ENCODE results near the gene WDR1. TPM values are rescaled to one million over a fixed set of nuclear protein-coding genes. Genes with fewer than 3 reads are reported as not detected.

Gene WDR1
- total and polyA plus RNA-seq, 11 donors, result 76.1 to 299 (median 185) TPM

DNA sequence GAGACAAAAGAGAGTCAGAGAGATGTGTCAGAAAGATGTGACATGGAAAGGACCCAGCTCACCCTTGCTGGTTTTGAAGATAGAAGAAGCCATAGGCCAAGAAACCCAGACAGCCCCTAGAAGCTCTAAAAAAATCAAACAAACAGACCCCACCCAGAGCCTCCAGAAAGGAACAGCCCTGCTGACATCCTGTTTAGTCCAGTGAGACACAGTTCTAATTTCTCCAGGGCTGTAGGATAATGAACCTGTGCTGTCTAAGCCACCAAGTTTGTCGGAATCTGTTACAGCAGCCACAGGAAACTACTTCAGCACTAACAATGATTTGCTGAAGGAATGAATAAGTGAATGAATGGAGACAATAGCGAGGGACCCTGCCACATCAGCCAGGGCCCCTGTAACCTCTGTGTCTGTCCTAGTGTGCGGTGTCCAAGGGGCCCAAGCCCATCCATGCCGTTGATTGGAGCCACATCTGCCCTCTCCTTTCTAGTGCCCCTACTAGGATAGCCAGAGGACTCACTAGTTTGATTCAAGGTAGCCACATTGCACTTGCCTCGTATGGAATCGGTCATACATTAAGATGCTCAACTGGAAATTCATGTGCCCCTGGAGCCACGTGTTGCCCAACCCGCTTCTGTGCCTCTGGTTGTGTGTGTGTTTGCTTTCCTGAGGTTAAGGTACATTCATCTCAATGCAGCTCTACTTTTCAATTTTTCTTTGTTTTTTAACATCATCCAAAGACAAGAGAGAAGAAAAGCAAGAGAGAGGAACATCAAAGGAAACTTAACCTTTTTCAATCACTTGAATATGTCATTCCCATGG lies 62.8 kb downstream of the WDR1 start:
- peaks cover 0 to 25% (median 7%) of the 10 kb centered on the region in 12 donors for H3K4me1 ChIP-seq
- H3K9me3 ChIP-seq, result no peaks in the 10 kb centered on the region
- WGBS, 4 donors, result 77 to 89% (median 84%) methylated on average over 8 of the region's 8 CpGs
- no peaks in the 10 kb centered on the region for H3K27me3 ChIP-seq
- peak overlapping the region; percentile 5 to 88 (median 57) for H3K27ac ChIP-seq
- H3K4me3 ChIP-seq, result no peak overlapping the region
- ATAC-seq (peak in 3 of 4 donors; percentile 33 to 82 (median 53)), DNase-seq (no peak)
- intact Hi-C loops (cut with DNase I), result no loop called here
- no peaks in the 10 kb centered on the region for H3K36me3 ChIP-seq
- TF ChIP-seq POLR2A (IDR thresholded peaks at IDR 0.05), result no peak
- TF ChIP-seq, protein P1, sequence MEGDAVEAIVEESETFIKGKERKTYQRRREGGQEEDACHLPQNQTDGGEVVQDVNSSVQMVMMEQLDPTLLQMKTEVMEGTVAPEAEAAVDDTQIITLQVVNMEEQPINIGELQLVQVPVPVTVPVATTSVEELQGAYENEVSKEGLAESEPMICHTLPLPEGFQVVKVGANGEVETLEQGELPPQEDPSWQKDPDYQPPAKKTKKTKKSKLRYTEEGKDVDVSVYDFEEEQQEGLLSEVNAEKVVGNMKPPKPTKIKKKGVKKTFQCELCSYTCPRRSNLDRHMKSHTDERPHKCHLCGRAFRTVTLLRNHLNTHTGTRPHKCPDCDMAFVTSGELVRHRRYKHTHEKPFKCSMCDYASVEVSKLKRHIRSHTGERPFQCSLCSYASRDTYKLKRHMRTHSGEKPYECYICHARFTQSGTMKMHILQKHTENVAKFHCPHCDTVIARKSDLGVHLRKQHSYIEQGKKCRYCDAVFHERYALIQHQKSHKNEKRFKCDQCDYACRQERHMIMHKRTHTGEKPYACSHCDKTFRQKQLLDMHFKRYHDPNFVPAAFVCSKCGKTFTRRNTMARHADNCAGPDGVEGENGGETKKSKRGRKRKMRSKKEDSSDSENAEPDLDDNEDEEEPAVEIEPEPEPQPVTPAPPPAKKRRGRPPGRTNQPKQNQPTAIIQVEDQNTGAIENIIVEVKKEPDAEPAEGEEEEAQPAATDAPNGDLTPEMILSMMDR (IDR thresholded peaks at IDR 0.05), result no peak

DNA sequence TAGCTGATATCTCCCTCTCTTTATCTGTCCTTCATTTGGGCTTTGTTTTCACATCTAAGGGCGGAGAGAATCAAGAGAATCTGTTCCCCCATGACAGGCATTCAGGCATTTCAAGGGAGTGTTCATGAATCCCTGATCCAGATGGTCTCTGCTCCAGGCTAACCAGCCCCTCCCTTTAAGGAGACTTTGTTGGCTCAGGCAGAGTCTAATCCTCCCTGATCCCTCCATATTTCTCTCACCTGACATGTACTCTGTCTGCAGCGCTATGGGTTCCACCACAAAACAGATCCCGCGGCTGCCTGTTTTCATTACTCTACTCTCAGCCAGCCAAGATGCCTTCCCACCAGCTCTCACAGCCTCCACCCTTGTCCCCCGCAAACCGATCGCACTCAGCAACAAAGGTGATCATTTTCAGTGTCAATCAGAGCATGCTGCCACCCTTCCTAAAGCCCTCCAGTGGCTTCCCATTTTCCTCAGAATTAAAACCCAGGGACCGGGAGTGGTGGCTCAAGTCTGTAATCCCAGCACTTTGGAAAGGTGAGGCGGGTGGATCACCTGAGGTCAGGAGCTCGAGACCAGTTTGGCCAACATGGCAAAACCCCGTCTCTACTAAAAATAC lies 65.0 kb downstream of the WDR1 start:
- Histone ChIP-seq H3K4me1 (peaks cover 0 to 21% (median 7%) of the 10 kb centered on the region in 12 donors), H3K36me3 (no peaks in the 10 kb centered on the region), H3K27ac (no peak overlapping the region), H3K9me3 (no peaks in the 10 kb centered on the region), H3K27me3 (no peaks in the 10 kb centered on the region), H3K4me3 (no peak overlapping the region)
- DNase-seq, result no peak
- WGBS, 4 donors, result 88 to 93% (median 90%) methylated on average over 11 of the region's 11 CpGs
- no peak for ATAC-seq
- intact Hi-C loops (cut with DNase I), result no loop called here
- TF ChIP-seq POLR2A (IDR thresholded peaks at IDR 0.05), result no peak
- TF ChIP-seq, protein P1 (IDR thresholded peaks at IDR 0.05), result no peak

DNA sequence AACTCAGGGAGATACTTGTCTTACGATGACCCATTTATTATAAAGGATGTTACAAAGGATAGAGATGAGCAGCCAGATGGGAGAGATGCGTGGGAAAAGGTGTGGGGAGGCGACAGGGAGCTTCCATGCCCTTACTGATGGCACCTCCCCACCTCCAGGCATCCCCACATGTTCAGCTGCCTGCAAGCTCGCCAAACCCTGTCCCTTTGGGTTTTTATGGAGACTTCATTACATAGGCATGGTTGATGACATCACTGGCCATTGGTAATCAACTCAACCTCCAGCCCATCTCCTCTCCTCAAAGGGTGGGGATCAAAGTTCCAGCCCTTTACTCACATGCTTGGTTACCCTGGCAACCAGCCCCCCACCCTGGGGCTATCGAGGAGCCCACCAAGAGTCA lies 65.9 kb downstream of the WDR1 start:
- ATAC-seq, result no peak
- Histone ChIP-seq H3K27ac (no peak overlapping the region), H3K36me3 (no peaks in the 10 kb centered on the region), H3K27me3 (no peaks in the 10 kb centered on the region), H3K9me3 (no peaks in the 10 kb centered on the region), H3K4me3 (no peak overlapping the region), H3K4me1 (peaks cover 0 to 21% (median 7%) of the 10 kb centered on the region in 12 donors)
- intact Hi-C loops (cut with DNase I), result no loop called here
- DNase-seq, result no peak
- TF ChIP-seq POLR2A (IDR thresholded peaks at IDR 0.05), result no peak
- TF ChIP-seq, protein P1 (IDR thresholded peaks at IDR 0.05), result no peak
- WGBS, 4 donors, result 75 to 89% (median 83%) methylated on average over 5 of the region's 5 CpGs

DNA sequence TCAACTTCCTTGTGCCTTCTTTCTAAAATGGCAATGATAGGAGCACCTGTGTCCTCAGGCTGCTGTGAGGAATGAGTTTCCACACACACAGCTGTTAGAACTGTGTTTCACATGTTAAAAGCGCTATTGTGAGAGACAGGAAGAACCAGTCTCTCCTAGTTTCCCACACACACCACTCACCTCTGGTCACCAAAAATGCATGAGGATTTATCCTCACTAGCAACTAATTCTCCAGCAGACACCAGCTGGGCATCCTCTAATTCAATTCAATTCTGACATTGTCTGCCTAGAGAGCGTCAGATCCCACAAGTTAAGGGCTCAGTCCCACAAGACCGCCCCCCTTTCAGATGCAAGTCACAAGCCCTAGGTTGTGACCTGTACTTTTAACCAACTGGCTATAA lies 66.3 kb downstream of the WDR1 start:
- H3K27ac ChIP-seq, result no peak overlapping the region
- H3K36me3 ChIP-seq, result no peaks in the 10 kb centered on the region
- H3K27me3 ChIP-seq, result no peaks in the 10 kb centered on the region
- ATAC-seq, result no peak
- WGBS, 4 donors, result 76 to 92% (median 90%) methylated on average over 3 of the region's 3 CpGs
- TF ChIP-seq, protein P1 (IDR thresholded peaks at IDR 0.05), result no peak
- TF ChIP-seq POLR2A (IDR thresholded peaks at IDR 0.05), result no peak
- H3K4me3 ChIP-seq, result no peak overlapping the region
- peaks cover 0 to 18% (median 7%) of the 10 kb centered on the region in 12 donors for H3K4me1 ChIP-seq
- no peaks in the 10 kb centered on the region for H3K9me3 ChIP-seq
- no peak for DNase-seq
- intact Hi-C loops (cut with DNase I), result no loop called here
